Measurements from ENCODE around the gene NLGN1.
"Not testable (repeated sequence)": the region's sequence is repeated elsewhere in the genome, so short reads cannot be mapped to it uniquely, and the experiment has no call there.

The NLGN1 gene

DNA sequence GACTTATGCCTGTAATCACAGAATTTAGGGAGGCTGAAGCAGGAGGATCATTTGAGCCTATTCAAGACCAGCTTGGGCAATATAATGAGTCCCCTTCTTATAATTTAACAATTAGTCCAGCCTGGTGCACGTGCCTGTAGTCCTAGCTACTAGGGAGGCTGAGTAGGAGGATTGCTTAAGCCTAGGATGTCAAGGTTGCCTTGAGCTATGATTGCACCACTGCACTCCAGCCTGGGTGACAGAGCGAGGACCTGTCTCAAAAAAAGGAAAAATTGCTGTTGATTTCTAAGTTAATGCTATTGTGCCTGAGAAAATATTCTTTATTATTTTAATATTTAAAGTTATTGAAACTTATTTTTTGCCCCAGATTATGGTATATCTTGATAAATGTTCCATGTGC lies 159.0 kb downstream of the NLGN1 start:
- DNase-seq (ENCODE audit: low spot score): no peak

DNA sequence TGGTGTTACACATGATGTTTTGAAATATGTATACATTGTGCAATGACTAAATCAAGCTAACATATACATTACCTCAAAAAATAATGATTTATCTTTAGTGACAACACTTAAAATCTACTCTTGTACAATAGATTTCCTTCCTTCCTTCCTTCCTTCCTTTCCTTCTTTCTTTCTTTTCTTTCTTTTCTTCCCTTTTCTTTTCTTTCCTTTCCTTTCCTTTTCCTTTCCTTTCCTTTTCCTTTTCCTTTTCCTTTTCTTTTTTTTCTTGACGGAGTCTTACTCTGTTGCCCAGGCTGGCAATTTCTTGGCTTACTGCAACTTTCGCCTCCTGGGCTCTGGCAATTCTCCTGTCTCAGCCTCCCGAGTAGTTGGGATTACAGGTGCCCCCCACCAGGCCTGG lies 170.5 kb downstream of the NLGN1 start:
- no peak for DNase-seq (ENCODE audit: low spot score)

DNA sequence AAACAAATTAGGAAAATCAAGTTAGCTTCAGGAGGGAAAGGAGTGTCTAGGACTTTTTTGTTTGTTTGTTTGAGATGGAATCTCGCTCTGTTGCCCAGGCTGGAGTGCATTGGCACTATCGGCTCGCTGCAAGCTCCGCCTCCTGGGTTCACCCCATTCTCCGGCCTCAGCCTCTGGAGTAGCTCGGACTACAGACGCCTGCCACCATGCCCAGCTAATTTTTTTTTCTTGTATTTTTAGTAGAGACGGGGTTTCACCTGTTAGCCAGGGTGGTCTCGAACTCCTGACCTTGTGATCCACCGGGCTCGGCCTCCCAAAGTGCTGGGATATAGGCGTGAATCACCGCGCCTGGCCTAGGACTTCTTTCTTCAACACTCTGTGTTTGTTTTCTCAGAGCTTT lies 171.1 kb downstream of the NLGN1 start:
- no peak for DNase-seq (ENCODE audit: low spot score)

DNA sequence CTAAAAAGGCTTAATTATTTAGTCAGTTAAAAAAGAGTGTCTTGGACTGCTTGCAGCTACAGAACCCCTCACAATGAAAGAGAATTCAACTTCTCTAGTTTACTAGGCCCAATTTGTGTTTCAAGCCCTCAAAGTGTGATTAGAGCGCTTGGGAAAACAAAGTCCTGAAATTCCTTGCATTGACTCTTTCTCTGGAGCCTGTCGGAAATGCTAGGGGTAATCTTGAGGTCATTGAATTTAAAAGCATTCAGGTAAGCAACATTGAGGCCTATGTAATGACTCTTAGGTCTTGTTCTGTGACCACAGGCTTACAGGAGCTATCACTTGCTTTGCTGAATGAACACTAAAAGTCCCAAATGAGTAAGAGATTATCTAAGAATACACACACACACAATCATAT lies 186.0 kb downstream of the NLGN1 start:
- no peak for DNase-seq (ENCODE audit: low spot score)

- peak; percentile 10 for DNase-seq (ENCODE audit: low spot score)
Observed at GRCh38 chr3:173584093-173584837, 186.7 kb downstream of the NLGN1 start.

- no peak for DNase-seq (ENCODE audit: low spot score)
Observed at GRCh38 chr3:173584838-173585831, 187.6 kb downstream of the NLGN1 start.

DNA sequence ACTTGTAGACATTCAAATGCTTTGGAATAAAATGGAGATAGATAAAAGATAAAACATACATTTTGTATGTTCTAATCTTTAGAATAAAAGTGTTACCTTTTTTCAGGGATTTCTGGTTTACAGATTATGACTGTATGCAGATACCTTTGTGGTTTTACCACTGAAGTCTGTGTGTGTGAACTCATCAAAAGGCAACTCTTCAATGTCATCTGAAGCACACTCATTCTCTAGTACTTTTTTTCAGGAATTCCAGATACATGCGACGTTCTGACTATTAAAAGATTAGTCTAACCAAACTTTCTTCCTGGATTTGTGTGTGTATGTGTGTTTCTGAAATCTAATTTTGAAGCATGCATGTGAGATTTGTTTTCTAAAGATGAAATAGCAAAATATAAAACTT lies 188.6 kb downstream of the NLGN1 start:
- DNase-seq (ENCODE audit: low spot score): no peak

DNA sequence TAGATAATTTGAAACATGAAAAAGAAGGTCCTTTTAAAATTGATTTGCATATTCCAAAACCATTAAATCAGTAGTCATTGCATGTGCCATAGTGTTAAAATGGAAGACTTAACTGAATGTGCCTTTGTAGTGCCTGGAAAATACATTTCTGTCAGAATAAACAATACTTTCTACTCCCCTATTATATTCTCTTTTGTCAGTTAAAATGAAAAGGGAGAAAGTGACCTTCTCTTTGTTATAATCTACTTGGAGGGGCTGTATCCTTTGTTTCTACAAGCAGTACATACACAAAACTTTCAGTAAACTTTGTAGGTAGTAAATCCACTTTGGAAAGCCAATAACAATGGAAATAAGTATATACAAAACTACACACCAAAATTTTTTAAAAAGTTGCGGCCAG lies 189.5 kb downstream of the NLGN1 start:
- DNase-seq (ENCODE audit: low spot score): no peak

- no peak for DNase-seq (ENCODE audit: low spot score)
Observed at GRCh38 chr3:173588556-173588955, 191.0 kb downstream of the NLGN1 start.

- no peak for DNase-seq (ENCODE audit: low spot score)
Observed at GRCh38 chr3:173589116-173589515, 191.6 kb downstream of the NLGN1 start.

DNA sequence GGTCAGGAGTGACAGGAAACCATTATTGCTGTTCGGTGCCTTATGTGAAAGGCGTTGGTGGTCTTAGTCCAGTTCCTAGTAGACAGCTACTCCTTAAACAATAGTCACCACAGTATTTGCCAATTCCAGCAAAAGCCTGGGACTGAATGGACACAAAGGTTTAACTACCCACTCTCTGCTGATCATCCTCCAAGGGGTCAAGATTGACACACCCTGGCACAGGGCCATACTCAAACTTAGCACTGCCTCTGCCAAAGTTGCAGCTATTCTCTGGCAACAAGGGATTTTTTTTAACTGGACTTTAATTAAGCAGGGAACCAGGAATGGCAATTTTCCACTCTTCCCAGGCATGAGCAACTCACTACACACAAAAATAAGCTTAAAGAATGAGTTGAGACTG lies 193.9 kb downstream of the NLGN1 start:
- no peak for DNase-seq (ENCODE audit: low spot score)

DNA sequence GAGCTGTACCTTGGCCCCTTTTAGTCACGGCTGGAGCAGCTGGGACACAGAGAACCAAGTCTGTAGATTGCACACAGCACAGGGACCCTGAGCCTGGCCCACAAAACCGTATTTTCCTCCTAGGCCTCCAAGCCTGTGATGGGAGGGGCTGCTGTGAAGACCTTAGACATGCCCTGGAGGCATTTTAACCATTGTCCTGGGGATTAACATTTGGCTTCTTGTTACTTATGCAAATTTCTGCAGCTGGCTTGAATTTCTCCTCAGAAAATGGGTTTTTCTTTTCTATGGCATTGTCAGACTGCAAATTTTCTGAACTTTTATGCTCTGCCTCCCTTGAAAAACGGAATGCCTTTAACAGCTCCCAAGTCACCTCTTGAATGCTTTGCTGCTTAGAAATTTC lies 197.3 kb downstream of the NLGN1 start:
- DNase-seq (ENCODE audit: low spot score): not testable (repeated sequence)

- no peak for DNase-seq (ENCODE audit: low spot score)
Observed at GRCh38 chr3:173599673-173600072, 202.1 kb downstream of the NLGN1 start.

GRCh38 chr3:173614522-173614921 lies 217.0 kb downstream of the NLGN1 start:
- no peak for DNase-seq (ENCODE audit: low spot score)

DNA sequence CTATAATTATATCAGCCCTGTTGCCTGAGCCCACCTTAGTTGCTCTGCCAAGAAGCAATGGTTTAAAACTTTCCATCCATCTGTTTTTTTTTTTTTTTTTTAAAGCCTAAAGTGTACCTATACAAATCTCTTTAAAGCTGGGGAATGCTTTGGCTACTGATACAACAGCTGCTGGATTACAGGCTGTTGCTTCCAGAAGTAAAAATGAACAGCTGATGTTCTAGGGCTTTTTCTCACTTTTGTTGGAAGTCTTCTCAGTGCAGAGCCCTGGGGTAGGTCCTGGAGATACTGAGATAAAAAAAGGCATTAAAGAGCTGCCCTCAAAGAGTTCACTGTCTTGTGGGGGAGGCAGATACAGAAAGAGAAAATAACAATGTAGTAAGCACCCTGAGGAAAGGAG lies 218.1 kb downstream of the NLGN1 start:
- no peak for DNase-seq (ENCODE audit: low spot score)

DNA sequence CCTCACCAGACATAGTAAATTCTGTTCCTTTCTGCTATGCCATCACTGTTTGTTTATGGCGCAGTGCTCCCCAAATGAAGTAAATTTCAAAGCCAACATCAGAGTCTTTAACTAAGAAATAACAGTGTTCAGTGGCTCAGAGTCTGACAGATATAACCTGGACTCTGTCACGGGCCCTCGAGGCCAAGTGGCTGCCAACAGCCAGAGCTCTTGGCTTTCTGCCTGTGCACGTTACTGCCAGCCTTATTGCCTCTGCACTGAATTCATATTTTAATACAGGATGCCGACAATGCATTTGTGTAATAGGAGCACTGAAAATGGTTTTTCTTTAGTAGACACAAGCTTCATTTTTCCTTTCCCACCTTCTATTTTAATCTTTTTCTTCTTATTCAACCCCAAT lies 219.9 kb downstream of the NLGN1 start:
- no peak for DNase-seq (ENCODE audit: low spot score)

DNA sequence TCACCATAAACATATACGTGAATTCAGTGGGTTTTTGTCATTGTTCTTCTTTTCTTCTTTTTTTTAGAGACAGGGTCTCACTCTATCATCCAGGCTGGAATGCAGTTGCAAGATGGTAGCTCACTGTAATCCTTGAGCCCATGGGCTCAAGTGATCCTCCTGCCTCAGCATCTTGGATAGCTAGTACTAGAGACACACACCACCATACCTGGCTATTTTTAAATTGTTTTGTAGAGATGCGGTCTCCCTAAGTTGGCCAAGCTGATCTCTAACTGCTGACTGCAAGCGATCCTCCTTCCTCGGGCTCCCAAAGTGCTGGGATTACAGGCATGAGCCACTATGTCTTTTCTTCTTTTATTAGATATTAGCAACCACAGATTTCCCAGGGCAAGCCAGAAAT lies 220.6 kb downstream of the NLGN1 start:
- DNase-seq (ENCODE audit: low spot score): no peak

DNA sequence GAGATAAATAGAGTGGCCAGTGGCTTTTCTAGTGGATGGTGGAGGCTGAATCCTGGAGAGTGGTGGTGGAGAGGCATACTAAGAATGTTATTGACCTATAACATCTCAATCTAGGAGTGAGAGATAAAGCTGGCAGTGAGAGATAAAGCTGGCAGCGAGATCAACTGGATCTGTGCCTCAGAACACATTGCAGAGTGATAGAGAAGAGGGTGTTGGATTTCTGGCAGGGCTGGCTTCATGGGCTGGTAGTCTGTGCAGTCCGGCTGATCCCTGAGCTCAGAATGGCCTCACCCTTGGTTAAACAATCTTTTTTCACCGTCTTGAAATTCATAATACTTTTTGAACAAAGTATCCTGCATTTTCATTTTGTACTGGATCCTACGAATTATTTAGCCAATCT lies 221.2 kb downstream of the NLGN1 start:
- no peak for DNase-seq (ENCODE audit: low spot score)

DNA sequence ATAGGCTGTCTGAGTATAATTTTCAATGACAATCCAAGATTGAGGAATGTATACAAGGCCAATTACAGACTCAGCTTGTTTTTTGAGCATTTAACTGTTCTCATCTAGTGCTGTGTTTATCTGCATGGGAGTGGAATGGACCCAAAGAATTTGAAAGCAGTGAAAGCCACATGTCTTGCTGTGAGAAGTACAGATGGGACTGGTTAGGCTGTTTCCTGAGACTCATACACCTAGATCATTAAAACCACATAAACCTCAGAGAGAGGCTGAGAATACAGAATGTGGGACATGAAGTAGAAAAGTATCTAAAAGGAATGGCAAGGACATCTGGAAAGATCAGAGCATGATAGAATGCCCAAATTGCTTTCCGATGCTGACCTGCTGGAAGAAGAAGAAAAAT lies 224.6 kb downstream of the NLGN1 start:
- no peak for DNase-seq (ENCODE audit: low spot score)

GRCh38 chr3:173624086-173624485 lies 226.5 kb downstream of the NLGN1 start:
- DNase-seq (ENCODE audit: low spot score): no peak

- no peak for DNase-seq (ENCODE audit: low spot score)
Observed at GRCh38 chr3:173630849-173631248, 233.3 kb downstream of the NLGN1 start.

GRCh38 chr3:173632945-173633344 lies 235.4 kb downstream of the NLGN1 start:
- no peak for DNase-seq (ENCODE audit: low spot score)

DNA sequence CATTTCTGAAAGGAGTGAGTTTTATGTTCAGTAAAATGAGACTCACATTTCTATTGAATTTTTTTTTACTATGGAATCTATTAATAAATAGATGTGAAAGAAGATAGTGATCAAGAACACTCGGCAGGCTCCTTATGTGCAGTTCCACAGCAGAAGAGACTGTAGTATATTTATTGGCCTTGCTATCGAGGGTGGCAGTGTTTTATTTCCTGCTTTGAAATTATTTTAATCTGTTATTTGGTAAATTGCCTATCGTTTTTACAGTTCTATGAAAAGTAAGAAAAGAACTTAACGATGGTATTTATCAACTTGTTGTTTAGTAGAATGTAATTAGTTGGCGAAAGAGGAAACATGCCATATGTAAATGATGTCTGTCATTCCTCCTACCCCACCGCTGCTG lies 238.3 kb downstream of the NLGN1 start:
- DNase-seq (ENCODE audit: low spot score): no peak
